GM18907 (cell line): Measurements from ENCODE around the gene PET117.
"Not testable (repeated sequence)": the region's sequence is repeated elsewhere in the genome, so short reads cannot be mapped to it uniquely, and the experiment has no call there.

Source experiments
- ATAC-seq: cut with Tn5 transposase; IDR thresholded peaks from one replicate; pipeline ENCODE4 v1.9.1; 2021; ENCODE audit warnings: mild to moderate bottlenecking, moderate library complexity; ENCODE audit not compliant: unreplicated experiment

PET117 gene

GRCh38 chr20:18156045-18156444 is 18.4 kb downstream of the PET117 start:
- ATAC-seq = no peak

GRCh38 chr20:18164356-18164755 is 26.7 kb downstream of the PET117 start:
- ATAC-seq = no peak

GRCh38 chr20:18165553-18165952 is 27.9 kb downstream of the PET117 start:
- no peak for ATAC-seq

GRCh38 chr20:18166241-18166881 is 28.7 kb downstream of the PET117 start:
- no peak for ATAC-seq

GRCh38 chr20:18166950-18167349 is 29.3 kb downstream of the PET117 start:
- no peak for ATAC-seq

- ATAC-seq = no peak
These were observed 34.7 kb downstream of the PET117 start for GRCh38 chr20:18172379-18172778.

GRCh38 chr20:18174906-18175683 is 37.4 kb downstream of the PET117 start:
- no peak for ATAC-seq

GRCh38 chr20:18176318-18176785 is 38.7 kb downstream of the PET117 start:
- no peak for ATAC-seq

GRCh38 chr20:18180366-18180765 is 42.7 kb downstream of the PET117 start:
- ATAC-seq = not testable (repeated sequence)

- no peak for ATAC-seq
These were observed 43.2 kb downstream of the PET117 start for GRCh38 chr20:18180815-18181214.

- no peak for ATAC-seq
These were observed 49.4 kb downstream of the PET117 start for GRCh38 chr20:18187020-18187419.

GRCh38 chr20:18188434-18188833 is 50.8 kb downstream of the PET117 start:
- ATAC-seq = no peak

GRCh38 chr20:18190338-18191233 is 52.9 kb downstream of the PET117 start:
- no peak for ATAC-seq

- no peak for ATAC-seq
These were observed 53.6 kb downstream of the PET117 start for GRCh38 chr20:18191306-18191705.
